Measurements from ENCODE around the gene HOXA2. TPM values are rescaled to one million over a fixed set of nuclear protein-coding genes. Genes with fewer than 3 reads are reported as not detected.
A peak's percentile ranks its signal among the peaks of the same experiment; 100 is the strongest.

The HOXA2 gene
- total RNA-seq, 4 donors from 2014 or later: 3.1 to 7.0 (median 5.0) TPM

DNA sequence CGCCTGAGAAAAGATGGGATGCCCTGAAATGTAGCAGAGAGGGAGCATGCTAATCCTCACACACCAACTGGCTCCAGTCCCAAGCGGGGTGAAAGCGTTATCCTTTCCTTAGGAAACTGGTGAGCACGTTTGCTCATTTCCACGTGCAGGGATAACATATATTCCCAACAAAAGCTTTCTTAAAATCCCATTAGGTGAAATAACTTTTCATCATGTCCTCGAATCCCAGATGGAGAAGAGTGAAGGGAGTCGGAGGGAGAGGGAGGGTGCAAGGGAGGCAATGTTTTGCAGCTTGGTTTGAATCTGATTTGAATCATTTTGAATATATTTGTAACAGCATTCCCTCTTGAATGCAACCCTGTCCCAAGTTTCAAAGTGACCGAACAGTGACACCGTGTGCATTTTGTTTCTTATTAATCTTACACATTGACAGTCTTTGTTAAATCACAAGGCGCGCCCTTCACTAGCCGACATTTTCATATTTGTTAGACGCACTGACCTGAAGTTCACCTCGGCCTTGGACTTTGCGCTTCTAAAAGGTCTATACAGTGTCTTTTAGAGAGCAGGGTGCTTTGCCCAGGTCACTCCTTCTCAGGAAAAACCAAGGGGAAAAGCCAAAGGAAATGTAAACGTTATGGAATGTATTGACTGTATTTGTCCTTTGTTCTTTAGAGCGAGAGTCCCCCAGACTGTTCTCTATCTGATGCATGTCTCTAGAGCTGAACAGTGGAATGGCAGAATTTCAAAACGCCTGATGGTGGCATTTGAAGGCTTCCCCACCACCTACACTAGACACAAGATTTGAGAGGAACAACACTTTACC, 31.1 kb upstream of the HOXA2 start:
- Histone ChIP-seq H3K4me1 (peaks cover 17 to 88% (median 19%) of the 10 kb centered on the region in 3 donors), H3K4me3 (no peak overlapping the region), H3K27ac (peak overlapping the region; percentile 58 to 99 (median 86)), H3K36me3 (no peaks in the 10 kb centered on the region), H3K9me3 (no peaks in the 10 kb centered on the region), H3K27me3 (no peaks in the 10 kb centered on the region)
- TF ChIP-seq POLR2AphosphoS5 (IDR thresholded peaks at IDR 0.05) (no peak), POLR2A (IDR thresholded peaks at IDR 0.05) (no peak), EP300 (IDR thresholded peaks at IDR 0.05) (no peak)
- TF ChIP-seq, protein P1, sequence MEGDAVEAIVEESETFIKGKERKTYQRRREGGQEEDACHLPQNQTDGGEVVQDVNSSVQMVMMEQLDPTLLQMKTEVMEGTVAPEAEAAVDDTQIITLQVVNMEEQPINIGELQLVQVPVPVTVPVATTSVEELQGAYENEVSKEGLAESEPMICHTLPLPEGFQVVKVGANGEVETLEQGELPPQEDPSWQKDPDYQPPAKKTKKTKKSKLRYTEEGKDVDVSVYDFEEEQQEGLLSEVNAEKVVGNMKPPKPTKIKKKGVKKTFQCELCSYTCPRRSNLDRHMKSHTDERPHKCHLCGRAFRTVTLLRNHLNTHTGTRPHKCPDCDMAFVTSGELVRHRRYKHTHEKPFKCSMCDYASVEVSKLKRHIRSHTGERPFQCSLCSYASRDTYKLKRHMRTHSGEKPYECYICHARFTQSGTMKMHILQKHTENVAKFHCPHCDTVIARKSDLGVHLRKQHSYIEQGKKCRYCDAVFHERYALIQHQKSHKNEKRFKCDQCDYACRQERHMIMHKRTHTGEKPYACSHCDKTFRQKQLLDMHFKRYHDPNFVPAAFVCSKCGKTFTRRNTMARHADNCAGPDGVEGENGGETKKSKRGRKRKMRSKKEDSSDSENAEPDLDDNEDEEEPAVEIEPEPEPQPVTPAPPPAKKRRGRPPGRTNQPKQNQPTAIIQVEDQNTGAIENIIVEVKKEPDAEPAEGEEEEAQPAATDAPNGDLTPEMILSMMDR (IDR thresholded peaks at IDR 0.05): no peak
- ATAC-seq: no peak
- 46% methylated on average over 18 of the region's 18 CpGs for WGBS, 2 donors (ENCODE audit: low coverage in 1 of 2)

DNA sequence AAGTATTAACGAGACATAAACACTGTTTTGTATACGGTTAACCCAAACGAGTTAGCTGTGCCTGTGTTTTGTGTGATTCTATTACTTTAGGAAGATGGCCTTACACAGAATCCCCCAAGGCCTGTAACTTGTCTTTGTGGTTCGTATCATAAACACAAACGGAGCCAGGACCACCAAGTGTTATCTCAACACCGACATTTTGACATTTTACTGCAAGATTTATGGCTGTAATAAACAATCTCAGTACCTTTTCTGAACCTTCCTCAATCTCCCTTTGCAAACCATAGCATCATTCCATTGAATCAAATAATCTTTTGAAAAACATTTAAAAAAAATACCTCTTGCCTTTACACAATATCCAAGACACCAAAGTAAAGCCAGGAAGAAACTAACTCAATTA, 30.5 kb upstream of the HOXA2 start:
- TF ChIP-seq EP300 (IDR thresholded peaks at IDR 0.05) (no peak), POLR2A (IDR thresholded peaks at IDR 0.05) (no peak), POLR2AphosphoS5 (IDR thresholded peaks at IDR 0.05) (no peak)
- TF ChIP-seq, protein P1 (IDR thresholded peaks at IDR 0.05): no peak
- ATAC-seq: no peak
- H3K9me3 ChIP-seq: no peaks in the 10 kb centered on the region
- H3K4me3 ChIP-seq: no peak overlapping the region
- H3K27ac ChIP-seq: peak overlapping the region; percentile 31 to 99 (median 86)
- no peaks in the 10 kb centered on the region for H3K27me3 ChIP-seq
- 35 to 65% methylated on average over 5 to 6 of the region's 6 CpGs for WGBS, 2 donors (ENCODE audit: low coverage in 1 of 2)
- H3K4me1 ChIP-seq: peaks cover 19 to 88% (median 23%) of the 10 kb centered on the region in 3 donors
- no peaks in the 10 kb centered on the region for H3K36me3 ChIP-seq

DNA sequence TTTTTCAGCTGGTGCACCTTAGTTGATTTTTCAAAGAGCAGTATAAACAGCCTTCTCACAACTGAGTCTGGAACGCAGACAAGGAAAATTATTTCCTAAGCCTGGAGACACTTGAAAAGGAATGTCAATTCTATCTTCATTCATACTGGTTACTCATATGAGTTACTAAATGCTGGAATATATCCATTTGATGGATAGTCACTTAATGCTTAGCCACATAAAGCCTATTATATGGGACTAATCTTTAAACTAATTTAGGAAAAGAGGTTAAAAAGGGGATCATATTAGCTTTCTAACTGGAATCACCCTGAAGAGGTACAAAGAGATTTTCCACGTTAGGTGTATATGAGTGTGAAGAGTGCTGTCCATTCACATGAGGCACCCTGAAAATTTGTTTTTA, 29.7 kb upstream of the HOXA2 start:
- Histone ChIP-seq H3K9me3 (no peaks in the 10 kb centered on the region), H3K27ac (peak overlapping the region; percentile 80 to 99 (median 98)), H3K36me3 (no peaks in the 10 kb centered on the region), H3K4me1 (peaks cover 20 to 88% (median 30%) of the 10 kb centered on the region in 3 donors), H3K27me3 (no peaks in the 10 kb centered on the region), H3K4me3 (no peak overlapping the region)
- WGBS, 2 donors (ENCODE audit: low coverage in 1 of 2): 19 to 42% methylated on average over 2 of the region's 2 CpGs
- TF ChIP-seq EP300 (IDR thresholded peaks at IDR 0.05) (no peak), POLR2AphosphoS5 (IDR thresholded peaks at IDR 0.05) (no peak), POLR2A (IDR thresholded peaks at IDR 0.05) (no peak)
- TF ChIP-seq, protein P1 (IDR thresholded peaks at IDR 0.05): no peak
- no peak for ATAC-seq

DNA sequence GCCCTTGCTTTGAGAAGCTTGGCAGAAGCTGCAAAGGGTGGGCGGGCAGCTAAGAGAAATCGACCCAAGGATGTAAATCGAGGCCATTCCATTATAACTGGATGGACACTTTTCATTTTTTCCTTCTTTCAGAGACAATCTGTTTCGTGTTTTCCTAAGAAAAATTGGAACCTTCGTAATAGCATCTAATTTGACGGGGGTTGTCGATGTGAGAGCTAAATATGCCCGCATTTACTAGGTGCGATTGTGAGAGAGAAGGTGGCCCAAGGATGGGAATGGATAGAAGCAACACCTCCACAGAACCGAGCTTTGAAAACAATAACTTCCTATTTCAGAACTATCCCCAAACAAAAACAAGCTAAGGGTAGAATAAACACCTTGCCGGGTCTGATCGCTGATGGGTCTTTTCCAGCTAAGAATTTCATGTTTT, 28.9 kb upstream of the HOXA2 start:
- no peaks in the 10 kb centered on the region for H3K36me3 ChIP-seq
- peak overlapping the region; percentile 80 to 99 (median 98) for H3K27ac ChIP-seq
- ATAC-seq: no peak
- H3K4me3 ChIP-seq: peak overlapping the region; percentile 47 to 84
- H3K9me3 ChIP-seq: no peaks in the 10 kb centered on the region
- no peaks in the 10 kb centered on the region for H3K27me3 ChIP-seq
- H3K4me1 ChIP-seq: peaks cover 16 to 88% (median 27%) of the 10 kb centered on the region in 3 donors
- TF ChIP-seq POLR2A (IDR thresholded peaks at IDR 0.05): no peak
- TF ChIP-seq EP300 (IDR thresholded peaks at IDR 0.05): no peak
- TF ChIP-seq, protein P1 (IDR thresholded peaks at IDR 0.05): no peak
- no peak for TF ChIP-seq POLR2AphosphoS5 (IDR thresholded peaks at IDR 0.05)
- WGBS, 2 donors (ENCODE audit: low coverage in 1 of 2): 29 to 38% methylated on average over 9 to 12 of the region's 12 CpGs
